ENCODE data around the gene GNB1L. TPM values are rescaled to one million over a fixed set of nuclear protein-coding genes. Genes with fewer than 3 reads are reported as not detected.

GNB1L gene
- total RNA-seq, 5 donors from 2014 or later (not counting 1 experiment from before 2014, with no cell fraction given) = 4.8 to 13.7 (median 12.9) TPM

DNA sequence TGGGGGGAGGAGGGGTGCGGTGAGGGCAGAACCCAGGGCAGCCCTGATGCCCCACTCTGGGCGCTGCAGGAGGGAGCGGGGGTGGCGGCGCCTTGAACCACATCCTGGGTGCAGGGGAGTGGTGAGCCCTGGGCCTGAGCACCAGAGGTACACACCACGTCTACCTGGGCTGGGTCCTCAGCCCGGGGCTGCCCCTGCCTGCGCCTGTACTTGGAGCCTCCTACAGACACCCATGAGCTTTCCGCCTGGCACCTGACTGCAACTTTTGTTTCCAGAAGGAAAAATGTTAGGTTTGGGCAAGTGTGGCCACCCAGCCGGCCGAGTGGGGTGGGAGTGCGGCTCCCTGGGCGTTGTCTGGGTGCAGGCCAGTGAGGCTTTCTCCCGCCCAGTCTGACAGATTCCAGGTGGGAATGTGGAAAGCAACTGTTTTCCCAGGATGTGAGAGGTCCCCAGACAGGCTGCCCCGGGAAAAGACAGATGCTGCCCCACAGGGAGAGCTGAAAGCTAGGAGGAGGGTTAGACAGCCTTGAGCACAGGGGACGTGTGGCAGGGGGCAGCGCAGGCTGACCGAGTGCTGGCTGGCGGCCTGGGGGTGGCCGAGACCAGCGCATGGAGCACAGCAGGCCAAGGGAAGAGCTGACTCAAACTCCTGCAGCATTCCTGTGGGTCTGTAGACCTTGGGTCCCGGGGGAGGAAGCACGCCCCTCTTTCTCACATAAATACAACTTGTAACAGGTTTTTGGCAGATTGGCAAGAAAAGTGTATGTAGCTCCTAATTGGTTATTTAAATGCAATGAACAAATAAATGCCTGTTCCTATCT is 44.1 kb downstream of the GNB1L start:
- H3K4me1 Mint-ChIP-seq = peaks cover 0 to 11% (median 5%) of the 10 kb centered on the region in 3 donors
- peaks cover 6 to 19% of the 10 kb centered on the region in 2 experiments for H3K4me1 ChIP-seq (ENCODE audit: control insufficient read depth in 1 of 2, extremely low read depth in 1 of 2, insufficient read depth in 2 of 2, low read length in 2 of 2)
- WGBS (ENCODE audit: insufficient coverage) = 78% methylated on average over 15 of the region's 23 CpGs
- no peaks in the 10 kb centered on the region for H3K9me3 ChIP-seq
- POLR2A ChIA-PET = interaction anchor here in 1 of 2 donors (0.9 kb wide), 1 partner anchor 15 kb away, joined by 3 read pairs; no protein-coding TSS in a partner anchor
- no peak overlapping the region for H3K4me3 ChIP-seq (ENCODE audit: control insufficient read depth in 1 of 2, extremely low read depth in 1 of 2, low read length in 1 of 2)
- CTCF ChIA-PET = no interaction called here
- H3K9me3 Mint-ChIP-seq = no peaks in the 10 kb centered on the region
- no peak overlapping the region for H3K27ac Mint-ChIP-seq
- H3K36me3 ChIP-seq (ENCODE audit: control insufficient read depth in 2 of 2, extremely low read depth in 1 of 2, insufficient read depth in 1 of 2, low read length in 1 of 2) = peaks cover 4 to 21% of the 10 kb centered on the region in 2 donors
- DNase-seq (peak in 15 of 35 experiments; percentile 4 to 41 (median 23)), ATAC-seq (replicated peaks in 1 of 4) (peak in 2 of 4 experiments; percentile 64 to 78)
- no peak overlapping the region for H3K27ac ChIP-seq (ENCODE audit: low read length)
- no peak overlapping the region for H3K4me3 Mint-ChIP-seq
- no peaks in the 10 kb centered on the region for H3K27me3 Mint-ChIP-seq
- H3K36me3 Mint-ChIP-seq = peaks cover 25% of the 10 kb centered on the region
- H3K27me3 ChIP-seq (replicated peaks in 1 of 2; ENCODE audit: control insufficient read depth in 2 of 2, extremely low read depth in 1 of 2, insufficient read depth in 2 of 2, low read length in 1 of 2) = no peaks in the 10 kb centered on the region

GRCh38 chr22:19809741-19810140 is 44.9 kb downstream of the GNB1L start:
- Histone ChIP-seq H3K36me3 (ENCODE audit: control insufficient read depth in 2 of 2, extremely low read depth in 1 of 2, insufficient read depth in 1 of 2, low read length in 1 of 2) (peaks cover 4 to 26% of the 10 kb centered on the region in 2 donors), H3K4me3 (ENCODE audit: control insufficient read depth in 1 of 2, extremely low read depth in 1 of 2, low read length in 1 of 2) (no peak overlapping the region), H3K4me1 (ENCODE audit: control insufficient read depth in 1 of 2, extremely low read depth in 1 of 2, insufficient read depth in 2 of 2, low read length in 2 of 2) (peaks cover 6 to 19% of the 10 kb centered on the region in 2 experiments), H3K9me3 (no peaks in the 10 kb centered on the region), H3K27me3 (replicated peaks in 1 of 2; ENCODE audit: control insufficient read depth in 2 of 2, extremely low read depth in 1 of 2, insufficient read depth in 2 of 2, low read length in 1 of 2) (no peaks in the 10 kb centered on the region), H3K27ac (ENCODE audit: low read length) (no peak overlapping the region)
- Mint-ChIP-seq H3K4me3 (no peak overlapping the region), H3K4me1 (peaks cover 0 to 11% (median 5%) of the 10 kb centered on the region in 3 donors), H3K27me3 (no peaks in the 10 kb centered on the region), H3K9me3 (no peaks in the 10 kb centered on the region), H3K36me3 (peaks cover 21% of the 10 kb centered on the region), H3K27ac (no peak overlapping the region)
- 95% methylated on average over 3 of the region's 3 CpGs for WGBS (ENCODE audit: insufficient coverage)
- DNase-seq (no peak), ATAC-seq (replicated peaks in 1 of 4) (no peak)
- ChIA-PET CTCF (no interaction called here), POLR2A (no interaction called here)

DNA sequence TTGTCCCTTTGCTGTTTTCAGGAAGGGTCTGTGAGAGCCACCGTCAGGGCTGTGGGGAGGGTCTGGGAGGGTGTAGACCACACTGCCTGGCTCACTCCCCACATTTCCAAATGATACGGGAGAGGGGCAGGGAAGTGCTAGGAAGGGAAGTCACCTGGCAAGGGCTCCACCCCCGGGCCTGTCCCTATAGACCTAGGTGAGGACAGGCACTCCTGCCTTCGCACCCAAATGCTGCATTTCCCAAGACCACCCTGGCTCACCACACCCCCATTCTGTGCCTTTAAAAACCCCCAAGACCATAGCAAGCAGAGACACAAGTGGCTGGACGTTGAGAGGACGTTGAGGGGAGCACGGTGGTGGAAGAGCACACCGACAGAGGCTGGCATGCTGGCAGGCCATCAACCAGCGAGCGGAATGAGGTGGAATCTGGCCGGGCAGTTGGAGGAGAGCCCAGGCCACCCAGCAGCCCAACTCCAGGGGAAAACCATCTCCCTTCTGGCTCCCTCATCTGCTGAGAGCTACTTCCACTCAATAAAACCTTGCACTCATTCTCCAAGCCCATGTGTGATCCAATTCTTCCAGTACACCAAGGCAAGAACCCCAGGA is 45.7 kb downstream of the GNB1L start:
- Mint-ChIP-seq H3K4me1 (peaks cover 0 to 11% (median 5%) of the 10 kb centered on the region in 3 donors), H3K27ac (no peak overlapping the region), H3K9me3 (no peaks in the 10 kb centered on the region), H3K27me3 (no peaks in the 10 kb centered on the region), H3K36me3 (peaks cover 13% of the 10 kb centered on the region), H3K4me3 (no peak overlapping the region)
- Histone ChIP-seq H3K36me3 (ENCODE audit: control insufficient read depth in 2 of 2, extremely low read depth in 1 of 2, insufficient read depth in 1 of 2, low read length in 1 of 2) (peaks cover 4 to 21% of the 10 kb centered on the region in 2 donors), H3K4me3 (ENCODE audit: control insufficient read depth in 1 of 2, extremely low read depth in 1 of 2, low read length in 1 of 2) (no peak overlapping the region), H3K27ac (ENCODE audit: low read length) (no peak overlapping the region), H3K4me1 (ENCODE audit: control insufficient read depth in 1 of 2, extremely low read depth in 1 of 2, insufficient read depth in 2 of 2, low read length in 2 of 2) (peaks cover 6 to 19% of the 10 kb centered on the region in 2 experiments), H3K27me3 (replicated peaks in 1 of 2; ENCODE audit: control insufficient read depth in 2 of 2, extremely low read depth in 1 of 2, insufficient read depth in 2 of 2, low read length in 1 of 2) (no peaks in the 10 kb centered on the region), H3K9me3 (no peaks in the 10 kb centered on the region)
- CTCF ChIA-PET = no interaction called here
- WGBS (ENCODE audit: insufficient coverage) = 96% methylated on average over 5 of the region's 11 CpGs
- DNase-seq (no peak), ATAC-seq (replicated peaks in 1 of 4) (no peak)
- POLR2A ChIA-PET = no interaction called here

GRCh38 chr22:19807914-19808872 is 46.5 kb downstream of the GNB1L start:
- Mint-ChIP-seq H3K27ac (no peak overlapping the region), H3K27me3 (no peaks in the 10 kb centered on the region), H3K9me3 (no peaks in the 10 kb centered on the region), H3K36me3 (peaks cover 12% of the 10 kb centered on the region), H3K4me3 (no peak overlapping the region), H3K4me1 (peaks cover 0 to 11% (median 5%) of the 10 kb centered on the region in 3 donors)
- Histone ChIP-seq H3K4me3 (ENCODE audit: control insufficient read depth in 1 of 2, extremely low read depth in 1 of 2, low read length in 1 of 2) (no peak overlapping the region), H3K27ac (ENCODE audit: low read length) (no peak overlapping the region), H3K4me1 (ENCODE audit: control insufficient read depth in 1 of 2, extremely low read depth in 1 of 2, insufficient read depth in 2 of 2, low read length in 2 of 2) (peaks cover 6 to 19% of the 10 kb centered on the region in 2 experiments), H3K36me3 (ENCODE audit: control insufficient read depth in 2 of 2, extremely low read depth in 1 of 2, insufficient read depth in 1 of 2, low read length in 1 of 2) (peaks cover 6 to 21% of the 10 kb centered on the region in 2 donors), H3K27me3 (replicated peaks in 1 of 2; ENCODE audit: control insufficient read depth in 2 of 2, extremely low read depth in 1 of 2, insufficient read depth in 2 of 2, low read length in 1 of 2) (no peaks in the 10 kb centered on the region), H3K9me3 (no peaks in the 10 kb centered on the region)
- ChIA-PET POLR2A (no interaction called here), CTCF (no interaction called here)
- WGBS (ENCODE audit: insufficient coverage) = 97% methylated on average over 19 of the region's 20 CpGs
- ATAC-seq (replicated peaks in 1 of 4) = no peak
- no peak for DNase-seq

GRCh38 chr22:19807161-19807913 is 47.3 kb downstream of the GNB1L start:
- 97% methylated on average over 13 of the region's 15 CpGs for WGBS (ENCODE audit: insufficient coverage)
- no peaks in the 10 kb centered on the region for H3K27me3 Mint-ChIP-seq
- POLR2A ChIA-PET = no interaction called here
- no peak overlapping the region for H3K27ac Mint-ChIP-seq
- peaks cover 0 to 11% (median 5%) of the 10 kb centered on the region in 3 donors for H3K4me1 Mint-ChIP-seq
- H3K4me3 Mint-ChIP-seq = no peak overlapping the region
- Histone ChIP-seq H3K4me3 (ENCODE audit: control insufficient read depth in 1 of 2, extremely low read depth in 1 of 2, low read length in 1 of 2) (no peak overlapping the region), H3K27me3 (replicated peaks in 1 of 2; ENCODE audit: control insufficient read depth in 2 of 2, extremely low read depth in 1 of 2, insufficient read depth in 2 of 2, low read length in 1 of 2) (no peaks in the 10 kb centered on the region), H3K4me1 (ENCODE audit: control insufficient read depth in 1 of 2, extremely low read depth in 1 of 2, insufficient read depth in 2 of 2, low read length in 2 of 2) (peaks cover 6 to 19% of the 10 kb centered on the region in 2 experiments), H3K27ac (ENCODE audit: low read length) (no peak overlapping the region), H3K36me3 (ENCODE audit: control insufficient read depth in 2 of 2, extremely low read depth in 1 of 2, insufficient read depth in 1 of 2, low read length in 1 of 2) (peaks cover 14 to 19% of the 10 kb centered on the region in 2 donors), H3K9me3 (no peaks in the 10 kb centered on the region)
- H3K36me3 Mint-ChIP-seq = peaks cover 12% of the 10 kb centered on the region
- H3K9me3 Mint-ChIP-seq = no peaks in the 10 kb centered on the region
- CTCF ChIA-PET = no interaction called here
- ATAC-seq (replicated peaks in 1 of 4) (no peak), DNase-seq (no peak)

Data from T-cell (primary cell).